AG09309 (cell line): ENCODE data around the gene HLF.

Experiments used
- DNase-seq: peaks from one replicate; pipeline ENCODE4 v3.0.0-alpha.2; 2010; ENCODE audit warnings: low read depth
- H3K4me3 ChIP-seq: 2 replicates; pipeline ENCODE4 v1.5.1; 2011; ENCODE audit warnings: mild to moderate bottlenecking, low read depth, low read length, moderate library complexity; ENCODE audit not compliant: control insufficient read depth
- TF ChIP-seq, protein P1 (sequence below): IDR thresholded peaks from 2 replicates; pipeline ENCODE4 v1.5.1; 2011; ENCODE audit warnings: mild to moderate bottlenecking, low read depth, low read length, inconsistent platforms; ENCODE audit not compliant: insufficient read depth, control insufficient read depth; ENCODE audit errors: missing control alignments

HLF gene

GRCh38 chr17:55264645-55265298 lies at the start of gene HLF:
HLF (plus strand) TSS chr17:55264960; CDS start chr17:55265485, 525 bp downstream.
- no peak within 1 kb of the TSS for H3K4me3 ChIP-seq
- DNase-seq: no peak
- TF ChIP-seq, protein P1, sequence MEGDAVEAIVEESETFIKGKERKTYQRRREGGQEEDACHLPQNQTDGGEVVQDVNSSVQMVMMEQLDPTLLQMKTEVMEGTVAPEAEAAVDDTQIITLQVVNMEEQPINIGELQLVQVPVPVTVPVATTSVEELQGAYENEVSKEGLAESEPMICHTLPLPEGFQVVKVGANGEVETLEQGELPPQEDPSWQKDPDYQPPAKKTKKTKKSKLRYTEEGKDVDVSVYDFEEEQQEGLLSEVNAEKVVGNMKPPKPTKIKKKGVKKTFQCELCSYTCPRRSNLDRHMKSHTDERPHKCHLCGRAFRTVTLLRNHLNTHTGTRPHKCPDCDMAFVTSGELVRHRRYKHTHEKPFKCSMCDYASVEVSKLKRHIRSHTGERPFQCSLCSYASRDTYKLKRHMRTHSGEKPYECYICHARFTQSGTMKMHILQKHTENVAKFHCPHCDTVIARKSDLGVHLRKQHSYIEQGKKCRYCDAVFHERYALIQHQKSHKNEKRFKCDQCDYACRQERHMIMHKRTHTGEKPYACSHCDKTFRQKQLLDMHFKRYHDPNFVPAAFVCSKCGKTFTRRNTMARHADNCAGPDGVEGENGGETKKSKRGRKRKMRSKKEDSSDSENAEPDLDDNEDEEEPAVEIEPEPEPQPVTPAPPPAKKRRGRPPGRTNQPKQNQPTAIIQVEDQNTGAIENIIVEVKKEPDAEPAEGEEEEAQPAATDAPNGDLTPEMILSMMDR: no peak

GRCh38 chr17:55215711-55216110 lies 49.0 kb upstream of the HLF start:
- TF ChIP-seq, protein P1: no peak
- no peak for DNase-seq
- no peak overlapping the region for H3K4me3 ChIP-seq

DNA sequence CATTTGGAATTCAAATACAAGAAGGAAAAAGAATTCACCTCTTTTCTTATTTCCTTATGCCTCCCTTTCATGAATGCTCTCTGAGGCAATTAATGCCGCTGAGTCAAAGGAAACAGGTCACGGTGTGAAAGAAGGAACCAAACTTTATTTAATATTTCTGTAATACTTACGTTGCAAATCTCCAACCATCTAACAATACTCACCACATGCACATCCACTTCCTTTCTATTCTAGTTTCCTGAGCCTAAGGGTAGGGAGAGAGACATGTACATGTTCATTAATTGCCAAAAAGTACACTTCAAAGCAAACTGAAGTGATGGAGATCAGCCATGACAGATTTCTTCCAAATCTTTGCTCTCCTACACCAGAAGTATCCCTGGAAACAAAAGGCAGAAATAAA lies 47.9 kb upstream of the HLF start:
- TF ChIP-seq, protein P1: no peak
- no peak overlapping the region for H3K4me3 ChIP-seq
- DNase-seq: no peak

GRCh38 chr17:55219459-55219858 lies 45.3 kb upstream of the HLF start:
- TF ChIP-seq, protein P1: no peak
- no peak overlapping the region for H3K4me3 ChIP-seq
- no peak for DNase-seq

- no peak overlapping the region for H3K4me3 ChIP-seq
- DNase-seq: no peak
- TF ChIP-seq, protein P1: no peak
Observed at GRCh38 chr17:55219934-55220333, 44.8 kb upstream of the HLF start.

DNA sequence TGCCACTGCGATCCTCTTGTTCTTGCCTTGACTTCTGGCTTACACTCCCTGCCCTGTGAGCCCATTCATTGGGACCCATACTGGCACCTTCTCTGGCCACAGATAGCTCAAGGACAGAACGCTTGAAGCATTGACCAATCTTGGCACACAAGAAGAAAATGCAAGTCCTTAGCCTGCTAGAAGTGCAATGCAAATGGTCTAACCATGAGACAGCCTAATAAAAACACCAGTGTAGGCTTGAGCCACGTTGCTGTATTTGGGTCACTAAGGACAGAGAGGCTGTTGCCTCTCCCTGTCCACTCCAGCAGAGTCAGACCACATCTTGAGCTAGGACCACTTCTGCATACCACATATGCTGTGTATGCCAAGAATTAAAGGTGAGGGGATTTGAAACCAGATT lies 41.2 kb upstream of the HLF start:
- no peak overlapping the region for H3K4me3 ChIP-seq
- TF ChIP-seq, protein P1: no peak
- DNase-seq: no peak
